ENCODE results near the gene CLCF1. TPM values are rescaled to one million over a fixed set of nuclear protein-coding genes. Genes with fewer than 3 reads are reported as not detected.

Gene CLCF1
- 5.3 TPM for total RNA-seq

DNA sequence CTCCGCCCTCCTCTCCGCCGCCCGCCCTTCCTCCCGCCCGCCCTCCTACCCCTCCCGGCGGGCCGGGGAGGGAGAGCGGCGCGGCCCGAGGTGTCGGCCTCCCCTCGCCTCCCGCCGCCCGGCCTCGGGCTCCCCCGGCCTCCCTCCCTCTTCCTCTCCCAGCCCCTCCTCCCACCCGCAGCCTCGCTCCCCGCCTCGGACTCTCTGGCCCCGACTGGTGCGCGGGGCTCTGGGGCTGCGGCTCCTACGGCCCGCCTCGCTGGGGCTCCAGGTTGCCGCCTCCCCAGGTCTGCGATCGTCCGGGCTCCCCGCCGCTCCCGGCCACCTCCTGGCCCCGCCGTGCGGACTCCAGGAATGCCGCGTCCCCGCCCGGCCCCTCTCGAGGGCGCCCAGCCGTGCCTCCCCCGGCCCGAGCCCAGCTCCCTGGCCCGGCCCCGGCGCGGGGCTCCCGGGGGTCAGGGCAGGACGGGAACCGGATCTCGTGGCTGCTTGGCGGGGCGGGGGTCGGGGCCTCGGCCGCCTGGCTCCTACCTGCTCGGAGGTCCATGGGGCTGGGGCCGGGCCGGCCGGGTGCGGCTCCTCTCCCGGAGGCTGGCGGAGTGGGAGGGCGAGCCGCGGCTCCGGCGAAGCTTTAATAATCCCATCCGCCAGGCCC, at the start of gene CLCF1:
Gene CLCF1 (minus strand): TSS at position 606 of the 655 bp plus-strand sequence. CDS start 59 bp downstream, at position 547.
- peak; percentile 82 for DNase-seq

DNA sequence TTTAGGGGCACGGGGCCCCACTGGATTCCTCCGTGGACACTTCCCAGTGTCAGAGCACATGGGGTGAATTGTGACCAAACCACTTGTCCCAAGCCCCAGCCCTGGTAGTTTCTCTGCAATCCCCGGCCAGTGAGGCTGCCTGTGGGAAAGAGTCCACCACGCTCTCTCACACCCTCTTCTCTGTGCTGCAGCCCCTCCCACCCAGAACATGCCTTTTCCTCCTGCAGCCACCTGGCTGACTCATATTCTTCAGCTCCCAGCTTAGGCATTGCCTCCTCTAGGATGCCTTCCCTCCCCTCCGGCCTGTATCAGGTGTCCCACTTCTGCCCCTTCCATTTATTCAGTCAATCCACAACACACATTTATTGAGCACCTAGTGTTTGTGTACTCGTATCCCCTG, 49.5 kb upstream of the CLCF1 start:
- DNase-seq = no peak

DNA sequence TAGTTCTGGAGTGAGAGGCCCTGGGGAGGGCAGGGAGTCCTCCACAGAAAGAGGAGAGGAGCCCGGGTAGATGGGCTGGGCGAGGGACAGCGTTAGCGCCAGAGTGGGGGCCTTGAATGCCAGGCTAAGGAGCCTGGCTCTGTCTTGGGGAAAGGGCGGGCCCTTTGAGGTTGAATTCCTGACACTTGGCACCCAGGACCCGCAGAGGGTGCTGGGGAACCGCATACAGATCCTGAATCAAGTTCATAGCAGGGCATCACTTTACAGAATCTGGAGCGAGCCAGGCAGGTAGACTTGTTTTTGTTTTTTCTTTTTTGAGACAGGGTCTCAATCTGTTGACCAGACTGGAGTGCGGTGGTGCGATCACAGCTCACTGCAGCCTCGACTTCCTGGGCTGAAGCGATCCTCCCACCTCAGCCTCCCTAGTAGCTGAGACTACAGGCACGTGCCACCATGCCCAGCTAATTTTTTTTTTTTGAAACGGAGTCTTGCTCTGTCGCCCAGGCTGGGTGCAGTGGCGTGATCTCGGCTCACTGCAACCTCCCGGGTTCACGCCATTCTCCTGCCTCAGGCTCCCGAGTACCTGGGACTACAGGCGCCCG, 48.1 kb upstream of the CLCF1 start:
- DNase-seq = no peak

DNA sequence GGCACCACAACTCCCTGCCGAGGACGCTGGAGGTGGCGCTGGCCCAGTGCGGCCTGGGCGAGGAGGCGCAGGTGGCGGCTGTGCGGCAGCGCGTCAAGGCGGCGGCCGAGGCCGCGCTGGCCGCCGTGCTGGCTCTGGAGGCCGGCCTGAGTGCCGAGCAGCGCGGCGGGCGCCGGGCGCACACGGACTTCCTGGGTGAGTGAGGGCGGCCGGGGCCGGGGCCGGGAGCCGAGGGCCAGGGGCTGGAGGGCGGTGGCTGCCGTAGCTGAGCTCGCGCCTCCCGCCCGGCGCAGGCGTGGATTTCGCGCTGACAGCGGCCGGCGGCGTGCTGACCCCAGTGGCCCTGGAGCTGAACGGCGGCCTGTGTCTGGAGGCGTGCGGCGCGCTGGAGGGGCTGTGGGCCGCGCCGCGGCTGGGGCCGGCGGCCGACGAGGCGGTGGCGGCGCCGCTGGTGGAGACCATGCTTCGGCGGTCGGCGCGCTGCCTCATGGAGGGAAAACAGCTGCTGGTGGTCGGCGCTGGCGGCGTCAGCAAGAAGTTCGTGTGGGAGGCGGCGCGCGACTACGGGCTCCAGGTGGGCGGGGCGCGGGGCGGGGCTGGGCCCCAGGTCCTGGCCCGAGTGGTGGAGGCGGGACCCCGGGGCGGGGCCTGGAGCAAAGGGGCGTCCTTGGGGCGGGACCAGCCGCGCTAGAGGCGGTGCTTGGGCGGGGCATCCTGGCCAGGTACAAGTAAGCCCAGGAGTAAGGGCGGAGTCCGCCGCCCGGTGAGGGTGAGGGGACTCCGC, 47.4 kb upstream of the CLCF1 start:
- peak; percentile 97 for DNase-seq

DNA sequence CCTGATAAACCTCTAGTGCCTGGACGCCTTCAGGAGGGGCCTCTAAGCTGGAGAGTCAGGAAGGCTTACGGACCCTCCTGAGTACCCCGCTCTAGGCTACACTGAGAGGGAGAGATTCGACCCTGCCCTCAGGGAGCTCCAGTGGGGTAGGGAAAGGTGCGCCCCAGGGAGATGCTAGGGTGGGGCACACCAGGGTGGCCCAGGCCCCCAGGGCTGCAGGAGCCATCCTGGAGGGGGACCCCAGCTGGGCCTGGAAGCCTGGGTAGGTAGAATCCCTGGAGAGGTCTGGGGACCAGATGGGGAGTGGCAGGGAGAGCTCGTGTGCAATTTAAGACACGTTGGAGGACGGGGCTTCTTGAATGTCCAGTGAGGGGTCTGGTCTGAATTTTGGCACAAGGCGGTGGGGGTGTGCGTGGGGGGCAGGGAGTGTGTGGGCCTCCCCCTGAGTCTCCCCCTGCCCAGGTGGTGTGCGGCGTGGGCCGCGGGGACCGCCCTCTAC, 46.8 kb upstream of the CLCF1 start:
- no peak for DNase-seq

DNA sequence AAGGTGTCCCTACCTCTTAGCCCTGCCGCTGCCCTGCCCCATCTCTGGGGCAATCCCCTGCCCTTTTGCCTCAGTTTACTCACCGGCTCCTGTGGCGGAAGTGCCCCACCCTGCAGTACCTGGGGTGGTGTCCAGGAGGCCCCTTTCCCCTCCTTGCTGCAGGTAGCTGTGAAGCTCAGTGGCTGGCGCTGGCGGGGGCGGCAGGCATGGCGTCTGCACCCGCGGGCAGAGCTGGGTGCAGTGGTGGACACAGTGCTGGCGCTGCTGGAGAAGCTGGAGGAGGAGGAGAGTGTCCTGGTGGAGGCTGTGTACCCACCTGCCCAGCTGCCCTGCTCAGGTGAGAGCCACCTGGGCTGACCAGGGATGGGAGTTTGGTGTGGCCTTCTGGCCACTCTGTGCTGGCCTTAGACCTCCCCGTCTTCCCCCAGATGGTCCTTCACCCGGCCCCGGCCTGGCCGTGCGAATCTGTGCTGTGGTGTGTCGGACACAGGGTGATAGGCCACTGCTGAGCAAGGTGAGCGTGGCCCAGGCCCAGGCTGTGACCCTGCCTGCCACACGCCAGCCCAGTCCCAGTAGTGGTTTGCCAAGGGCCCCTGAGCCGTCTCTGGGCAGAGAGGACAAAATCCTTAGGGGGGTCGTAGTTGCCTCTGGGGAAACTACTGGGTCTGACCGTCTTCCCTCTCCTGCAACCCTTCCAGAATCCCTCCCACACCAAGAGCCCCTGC, 46.1 kb upstream of the CLCF1 start:
- DNase-seq = no peak

DNA sequence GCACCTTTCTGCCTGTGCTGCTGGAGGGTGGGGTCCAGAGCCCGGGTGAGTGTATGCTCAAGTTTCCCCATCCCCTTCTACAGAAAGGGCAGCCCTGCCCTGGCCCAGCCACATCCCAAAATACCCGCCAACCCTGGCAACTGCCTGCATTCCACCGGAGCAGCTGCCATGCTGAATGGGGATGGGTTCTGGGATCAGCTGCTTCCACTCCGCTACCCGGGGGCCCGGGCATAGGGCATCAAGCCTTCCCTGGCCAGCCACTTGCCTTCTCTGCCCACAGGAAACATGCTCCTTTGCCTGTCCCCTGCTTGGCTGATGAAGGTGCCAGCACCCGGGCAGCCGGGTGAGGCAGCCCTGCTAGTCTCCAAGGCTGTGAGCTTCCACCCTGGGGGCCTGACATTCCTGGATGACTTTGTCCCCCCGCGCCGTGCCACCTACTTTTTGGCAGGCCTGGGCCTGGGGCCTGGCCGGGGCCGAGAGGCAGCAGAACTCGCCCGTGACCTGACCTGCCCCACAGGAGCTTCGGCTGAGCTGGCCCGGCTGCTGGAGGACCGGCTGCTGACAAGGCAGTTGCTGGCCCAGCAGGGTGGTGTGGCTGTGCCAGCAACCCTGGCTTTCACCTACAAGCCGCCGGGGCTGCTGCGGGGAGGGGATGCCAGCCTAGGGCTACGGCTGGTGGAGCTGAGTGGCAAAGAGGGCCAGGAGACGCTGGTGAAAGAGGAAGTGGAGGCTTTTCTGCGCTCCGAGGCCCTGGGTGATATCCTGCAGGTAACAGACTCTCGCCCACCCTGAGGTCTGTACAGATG, 45.3 kb upstream of the CLCF1 start:
- DNase-seq = peak; percentile 93

DNA sequence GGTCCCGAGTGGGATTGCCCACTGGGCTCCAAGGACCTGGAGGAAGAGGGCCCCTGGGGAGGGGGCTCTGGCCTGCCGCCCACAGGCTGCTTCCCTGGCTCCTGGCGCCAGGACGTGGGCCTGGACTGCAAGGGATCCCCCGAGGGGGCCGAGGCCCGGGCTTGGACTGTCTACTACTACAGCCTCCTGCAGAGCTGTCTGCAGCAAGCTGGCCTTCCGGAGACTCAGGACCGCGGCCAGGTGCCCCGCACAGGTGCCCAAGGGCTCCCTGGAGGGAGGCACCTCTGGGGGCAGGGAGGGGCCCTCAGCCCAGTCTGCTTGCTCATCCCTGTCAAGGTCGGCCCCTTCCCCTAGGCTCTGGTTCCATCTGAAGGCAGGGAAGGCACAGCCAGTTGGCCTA, 44.0 kb upstream of the CLCF1 start:
- no peak for DNase-seq

DNA sequence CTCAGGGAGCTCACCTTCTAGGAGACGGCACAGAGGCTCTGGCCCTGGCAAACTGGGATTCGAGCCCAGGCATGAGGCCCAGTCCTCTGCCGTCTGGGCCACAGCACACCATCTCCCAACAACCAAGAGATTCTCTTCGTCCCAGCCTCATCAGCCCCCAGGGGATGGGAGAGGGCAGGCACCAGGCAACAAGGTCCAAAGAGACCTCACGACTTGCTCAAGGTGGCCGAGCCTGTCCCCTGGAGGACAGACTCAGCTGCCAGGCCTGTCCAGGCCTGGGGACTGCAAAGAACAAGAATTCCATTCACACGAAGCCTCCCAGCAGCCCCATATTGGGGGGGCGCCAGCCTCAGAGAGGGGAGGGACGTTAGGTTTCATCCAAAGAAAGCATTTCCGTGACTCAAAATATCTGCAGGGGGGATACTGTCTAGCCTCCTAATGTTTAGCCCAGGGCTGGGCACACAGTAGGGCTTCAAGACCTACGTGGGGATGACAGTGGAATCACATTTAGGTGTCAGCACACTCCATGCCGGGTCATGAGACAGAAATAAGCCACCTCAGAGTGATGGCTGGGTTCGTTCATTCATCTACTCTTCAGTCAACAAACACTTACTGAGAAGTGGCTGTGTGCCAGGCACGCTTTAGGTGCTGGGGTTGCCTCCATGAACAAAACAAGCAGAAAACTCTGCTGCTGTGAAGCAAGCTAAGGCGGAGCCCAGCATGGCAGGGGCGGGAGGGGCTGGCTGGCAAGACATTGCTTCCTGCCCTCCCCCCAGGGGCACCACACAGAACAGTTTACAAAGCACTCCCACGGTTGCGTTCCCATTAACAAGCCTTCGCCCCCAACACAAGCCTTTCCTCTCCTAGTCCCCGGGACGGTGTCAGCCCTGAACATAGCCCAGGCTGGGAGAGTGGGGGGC, 43.3 kb upstream of the CLCF1 start:
- peak; percentile 80 for DNase-seq

DNA sequence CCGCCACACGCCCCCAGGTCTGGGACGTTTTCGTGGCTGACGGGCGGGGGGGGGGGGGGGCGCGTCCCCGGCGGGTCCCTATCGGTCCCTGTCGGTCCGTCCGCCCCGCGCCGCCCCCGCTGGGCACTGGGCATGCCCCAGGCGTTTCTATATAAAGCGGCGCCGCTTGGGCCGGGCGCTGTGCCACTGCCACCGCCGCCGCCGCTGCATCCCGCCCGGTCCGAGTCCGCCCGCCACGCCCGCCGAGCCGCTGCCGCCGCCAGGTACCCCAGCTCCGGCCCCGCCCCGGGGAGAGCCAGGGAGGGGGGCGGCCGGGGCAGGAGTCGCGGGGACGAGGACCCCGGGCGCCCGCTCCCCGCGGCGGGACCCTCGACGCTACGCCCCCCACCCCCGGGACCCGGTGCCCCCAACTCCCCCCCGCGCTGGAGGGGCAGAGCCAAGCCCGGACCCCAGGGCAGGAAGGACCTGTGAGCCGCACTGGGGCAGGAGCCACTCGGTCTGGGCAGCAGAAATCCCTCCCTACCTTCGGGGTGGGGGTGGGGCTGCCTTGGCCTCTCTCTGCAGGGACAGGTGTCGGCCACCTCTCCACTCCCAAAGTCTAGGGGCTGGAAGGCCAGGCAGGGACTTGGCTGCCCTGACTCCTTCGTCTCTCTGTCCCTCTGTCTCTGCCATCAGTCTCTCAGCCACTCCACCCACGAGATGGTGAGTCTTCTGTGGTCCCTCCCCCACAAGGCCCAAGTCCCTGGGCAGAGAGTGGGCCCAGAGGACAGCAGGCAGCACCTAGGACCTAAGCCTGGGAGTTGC, 42.3 kb upstream of the CLCF1 start, which contains the start of gene CARNS1:
Gene CARNS1 (plus strand): TSS at position 178 of the 804 bp plus-strand sequence. CDS start 522 bp downstream, at position 700.
- DNase-seq = no peak

DNA sequence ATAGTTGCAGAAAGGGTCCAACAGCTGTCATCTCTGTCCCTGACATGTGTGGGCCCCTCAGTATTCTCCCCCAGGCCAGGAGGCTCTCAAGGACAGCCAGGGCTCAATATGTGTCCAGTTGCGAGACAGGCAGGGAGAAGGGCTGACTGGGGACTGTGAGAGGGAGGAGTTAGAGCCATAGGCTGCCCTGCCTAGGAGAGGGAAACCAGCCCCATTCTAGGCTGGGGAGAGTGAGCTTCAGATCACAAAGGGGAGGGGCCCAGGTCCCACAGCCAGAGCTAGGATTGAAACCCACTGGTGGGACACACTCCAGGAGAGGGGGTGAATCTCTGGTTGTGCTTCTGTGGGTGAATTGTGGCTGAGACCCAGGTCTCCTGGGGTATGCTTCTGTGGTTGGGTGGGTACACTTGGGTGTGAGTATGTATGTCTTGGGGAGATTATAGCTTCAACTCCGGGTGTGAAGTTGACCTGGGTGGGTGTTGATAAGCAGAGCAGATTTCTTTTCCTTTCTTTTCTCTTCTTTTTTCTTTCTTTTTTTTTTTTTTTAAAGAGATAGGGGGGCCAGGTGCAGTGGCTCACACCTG, 40.0 kb upstream of the CLCF1 start:
- no peak for DNase-seq

DNA sequence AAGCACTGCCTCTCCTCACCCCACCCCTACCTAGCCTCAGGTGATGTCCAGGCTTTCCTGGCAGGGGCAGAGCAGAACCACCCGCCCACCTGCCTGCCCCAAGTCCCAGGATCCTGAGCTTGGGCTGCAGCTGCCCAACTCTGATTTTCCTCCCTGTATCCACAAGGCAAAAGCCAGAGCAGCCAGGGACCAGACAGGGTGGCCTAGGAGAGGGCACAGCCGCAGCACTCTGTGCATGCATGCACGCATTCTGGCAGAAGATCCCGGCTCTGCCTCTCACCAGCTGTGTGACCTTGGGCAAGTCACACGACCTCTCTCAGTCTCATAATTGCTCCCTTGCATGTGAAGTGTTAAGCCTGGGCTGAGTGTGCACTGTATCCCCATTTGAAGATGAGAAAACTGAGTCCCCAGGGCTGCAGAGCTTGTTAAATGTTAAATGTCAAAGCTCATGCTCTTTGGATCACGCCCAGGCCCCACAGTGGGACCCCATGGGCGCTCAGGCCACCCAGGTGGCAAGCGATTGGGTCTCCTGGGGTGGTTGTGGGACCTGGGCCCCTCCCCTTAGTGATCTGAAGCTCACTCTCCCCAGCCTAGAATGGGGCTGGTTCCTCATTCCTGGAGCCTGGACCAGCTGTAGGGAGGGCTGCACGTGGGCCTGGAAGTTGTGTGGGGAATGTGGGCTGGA, 39.2 kb upstream of the CLCF1 start:
- no peak for DNase-seq

DNA sequence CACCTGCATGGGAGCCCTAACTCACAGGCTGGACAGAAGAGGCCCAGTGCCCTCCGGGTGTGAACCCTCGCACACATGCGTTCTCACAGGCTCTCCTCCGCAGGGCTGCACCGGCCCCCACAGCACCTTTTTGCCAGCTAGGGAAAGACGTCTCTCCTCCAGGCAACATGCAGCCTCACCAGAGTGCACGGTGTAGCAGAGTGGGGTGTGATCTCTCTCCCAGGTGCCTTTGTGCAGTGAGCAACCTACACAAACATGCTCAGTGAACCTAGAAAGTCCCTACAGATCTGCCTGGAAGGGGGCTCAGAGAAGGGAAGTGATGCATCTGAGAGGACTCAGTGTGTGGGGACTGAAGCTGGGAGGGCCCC, 38.4 kb upstream of the CLCF1 start:
- DNase-seq = no peak

DNA sequence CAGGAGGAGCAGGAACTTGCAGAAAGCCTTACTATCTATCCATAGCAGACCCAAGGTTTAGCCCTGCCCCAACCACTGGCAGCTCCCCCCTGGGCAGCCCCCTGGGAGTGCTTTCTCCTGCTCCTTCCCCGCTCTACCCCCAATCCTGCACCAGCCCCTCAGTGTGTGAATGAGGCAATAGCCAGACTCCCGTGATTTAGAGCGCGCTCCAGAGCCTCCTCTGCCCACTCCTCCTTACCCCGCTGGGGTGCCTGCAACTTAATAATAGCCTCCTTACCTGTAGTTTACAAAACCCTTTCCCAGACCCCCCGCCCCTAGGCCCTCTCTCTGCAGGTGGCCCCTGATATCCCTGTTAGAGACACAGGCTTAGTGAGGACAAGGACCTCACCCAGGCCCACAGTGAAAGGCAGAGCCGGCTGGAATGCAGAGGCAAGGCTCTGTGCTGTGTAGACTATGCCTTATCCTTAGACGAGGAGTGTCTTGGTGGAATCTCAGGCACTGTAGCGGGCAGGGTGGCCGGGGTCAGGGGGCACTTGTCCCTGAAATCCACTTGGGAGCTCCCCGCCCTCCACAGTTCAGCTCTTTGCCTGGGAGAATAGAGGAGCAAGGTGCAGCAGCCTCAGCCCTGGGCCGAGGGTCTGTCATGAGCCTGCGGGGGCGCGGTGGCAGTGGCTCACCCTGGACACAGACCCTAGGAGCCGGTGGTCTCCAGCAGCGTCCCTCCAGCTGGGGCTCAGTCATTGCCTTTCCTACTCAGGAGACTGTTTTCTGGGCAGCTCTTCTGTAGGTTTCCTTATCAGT, 37.8 kb upstream of the CLCF1 start:
- DNase-seq = no peak

DNA sequence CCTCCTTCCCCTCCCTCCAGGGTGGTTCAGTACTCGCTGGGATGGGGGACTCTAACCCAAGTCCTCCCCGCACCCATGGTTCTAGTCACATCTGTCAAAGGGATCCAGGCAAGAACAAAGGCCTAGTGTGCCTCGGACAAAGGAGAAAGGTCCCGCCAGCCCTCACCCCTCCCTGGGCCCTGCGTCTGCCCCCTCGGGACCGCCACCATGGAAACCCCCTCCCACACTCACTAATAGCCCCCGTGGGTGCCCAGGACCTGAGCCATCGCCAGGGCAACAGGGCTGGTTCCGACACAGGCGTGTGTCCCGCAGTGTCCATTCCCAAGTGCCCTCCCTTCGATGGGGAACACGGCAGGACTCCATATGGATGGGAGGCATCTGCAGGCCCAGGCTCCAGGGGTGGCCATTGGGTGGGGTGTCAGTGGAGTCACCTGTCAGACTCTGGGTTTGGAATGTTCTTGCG, 37.0 kb upstream of the CLCF1 start:
- no peak for DNase-seq

DNA sequence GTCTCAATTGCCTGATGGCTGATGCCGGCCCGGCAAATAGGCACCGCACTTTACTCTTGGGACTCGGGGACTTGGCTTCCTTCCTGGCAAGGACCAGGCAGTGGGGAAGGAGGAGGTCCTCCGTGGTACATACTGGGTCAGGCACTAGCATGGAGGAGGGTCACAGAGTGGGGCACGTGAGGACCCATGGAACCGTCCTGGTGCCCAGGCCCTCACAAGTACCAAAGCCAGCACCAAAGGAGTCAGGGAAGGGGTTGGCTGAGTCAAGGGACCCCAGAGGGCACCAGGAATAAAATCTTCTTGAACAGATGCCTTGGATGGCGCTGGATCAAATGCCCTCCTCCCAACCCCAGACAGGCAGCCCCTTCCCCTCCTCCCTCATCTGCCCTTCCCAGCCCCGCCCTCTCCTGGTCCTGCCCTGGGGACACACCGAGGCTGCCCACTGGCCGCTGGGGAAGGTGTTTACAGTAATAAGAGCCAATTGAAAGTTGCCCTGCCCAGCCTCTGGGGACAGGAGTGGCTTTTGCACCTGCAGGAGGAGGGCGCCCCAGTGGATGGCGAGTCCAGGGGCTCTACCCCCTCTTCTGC, 36.5 kb upstream of the CLCF1 start:
- DNase-seq = no peak

DNA sequence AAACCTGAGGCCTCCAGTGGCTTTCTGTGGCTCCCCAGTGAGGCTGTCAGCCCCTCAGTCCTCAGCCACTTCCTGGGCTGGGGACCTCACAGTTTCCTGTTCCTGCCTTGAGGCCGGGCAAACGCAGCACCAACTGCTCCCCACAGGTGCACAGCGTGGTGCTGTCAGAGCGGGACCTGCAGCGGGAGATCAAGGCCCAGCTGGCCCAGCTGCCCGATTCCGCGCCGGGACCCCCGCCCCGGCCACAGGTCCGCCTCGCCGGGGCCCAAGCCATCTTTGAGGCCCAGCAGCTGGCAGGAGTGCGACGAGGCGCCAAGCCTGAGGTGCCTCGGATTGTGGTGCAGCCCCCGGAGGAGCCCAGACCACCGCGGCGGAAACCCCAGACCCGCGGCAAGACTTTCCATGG, 35.9 kb upstream of the CLCF1 start:
- no peak for DNase-seq

Data from tongue (tissue), 2 donors.